GM21576 (cell line): Measurements from ENCODE around the gene ZNF578.
"Not testable (repeated sequence)": the region's sequence is repeated elsewhere in the genome, so short reads cannot be mapped to it uniquely, and the experiment has no call there.

Experiments used
- ATAC-seq: cut with Tn5 transposase; IDR thresholded peaks from one replicate; pipeline ENCODE4 v1.9.1; 2021; ENCODE audit warnings: mild to moderate bottlenecking, moderate library complexity; ENCODE audit not compliant: unreplicated experiment

The ZNF578 gene

GRCh38 chr19:52453324-52454094, at the start of gene ZNF578:
ZNF578 (plus strand) TSS chr19:52453553; CDS start chr19:52501846, 48,293 bp downstream.
- ATAC-seq, result no peak

GRCh38 chr19:52410276-52410675, 43.1 kb upstream of the ZNF578 start:
- no peak for ATAC-seq

GRCh38 chr19:52415711-52416110, 37.6 kb upstream of the ZNF578 start:
- no peak for ATAC-seq

DNA sequence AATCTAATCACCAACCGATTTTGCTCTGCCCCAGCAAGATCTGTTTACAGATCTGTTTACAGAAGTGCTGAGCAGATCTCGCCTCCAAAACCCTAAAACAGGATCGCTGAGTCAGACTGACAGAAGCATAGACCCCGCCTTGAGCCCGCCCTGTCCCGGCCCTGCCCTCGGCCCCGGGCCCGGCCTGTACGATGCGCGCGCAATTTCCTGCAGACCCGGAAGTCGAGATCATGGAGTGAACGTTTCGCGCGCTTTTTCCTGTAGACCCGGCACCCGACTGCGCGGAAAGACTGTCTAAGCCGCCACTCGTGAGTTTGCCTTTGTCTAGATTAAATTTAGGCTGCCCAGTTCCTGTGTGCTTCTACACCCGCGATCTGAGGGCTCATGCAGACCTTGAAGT, 24.4 kb upstream of the ZNF578 start, which contains the start of gene ZNF534:
Gene ZNF534 (plus strand): TSS at position 212 of the 400 bp plus-strand sequence. CDS start 2,327 bp downstream, outside the sequence.
- no peak for ATAC-seq

DNA sequence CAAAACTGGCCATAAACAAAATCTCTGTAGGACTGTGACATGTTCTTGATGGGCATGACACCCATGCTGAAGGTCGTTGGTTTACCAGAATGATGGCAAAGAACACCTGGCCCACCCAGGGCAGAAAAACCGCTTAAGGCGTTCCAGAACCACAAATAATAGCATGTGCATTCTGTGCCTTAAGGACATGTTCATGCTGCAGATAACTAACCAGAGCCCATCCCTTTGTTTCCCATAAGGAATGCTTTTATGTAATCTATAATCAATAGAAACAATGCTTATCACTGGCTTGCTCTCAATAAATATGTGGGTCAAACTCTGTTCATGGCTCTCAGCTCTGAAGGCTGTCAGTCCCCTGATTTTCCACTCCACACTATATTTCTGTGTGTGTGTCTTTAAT, 11.2 kb upstream of the ZNF578 start:
- ATAC-seq, result no peak

DNA sequence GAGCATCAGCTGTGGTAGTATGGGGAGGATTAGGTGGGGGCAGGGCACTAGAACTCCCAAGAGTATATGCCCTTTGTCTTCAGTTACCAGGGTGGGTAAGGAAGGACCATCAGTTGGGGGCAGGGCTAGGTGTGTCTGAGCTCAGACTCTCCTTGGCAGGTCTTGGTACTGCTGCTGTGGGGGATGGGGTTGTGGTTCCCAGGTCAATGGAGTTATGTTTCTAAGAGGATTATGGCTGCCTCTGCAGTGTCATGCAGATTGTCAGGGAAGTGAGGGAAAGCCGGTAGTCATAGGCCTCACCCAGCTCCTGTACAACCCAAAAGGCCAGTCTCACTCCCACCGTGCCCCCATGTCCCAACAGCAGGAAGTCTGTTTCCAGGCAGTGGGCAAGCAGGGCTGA, 8.8 kb upstream of the ZNF578 start:
- no peak for ATAC-seq

- no peak for ATAC-seq
Observed at GRCh38 chr19:52451241-52451640, 2.1 kb upstream of the ZNF578 start.

DNA sequence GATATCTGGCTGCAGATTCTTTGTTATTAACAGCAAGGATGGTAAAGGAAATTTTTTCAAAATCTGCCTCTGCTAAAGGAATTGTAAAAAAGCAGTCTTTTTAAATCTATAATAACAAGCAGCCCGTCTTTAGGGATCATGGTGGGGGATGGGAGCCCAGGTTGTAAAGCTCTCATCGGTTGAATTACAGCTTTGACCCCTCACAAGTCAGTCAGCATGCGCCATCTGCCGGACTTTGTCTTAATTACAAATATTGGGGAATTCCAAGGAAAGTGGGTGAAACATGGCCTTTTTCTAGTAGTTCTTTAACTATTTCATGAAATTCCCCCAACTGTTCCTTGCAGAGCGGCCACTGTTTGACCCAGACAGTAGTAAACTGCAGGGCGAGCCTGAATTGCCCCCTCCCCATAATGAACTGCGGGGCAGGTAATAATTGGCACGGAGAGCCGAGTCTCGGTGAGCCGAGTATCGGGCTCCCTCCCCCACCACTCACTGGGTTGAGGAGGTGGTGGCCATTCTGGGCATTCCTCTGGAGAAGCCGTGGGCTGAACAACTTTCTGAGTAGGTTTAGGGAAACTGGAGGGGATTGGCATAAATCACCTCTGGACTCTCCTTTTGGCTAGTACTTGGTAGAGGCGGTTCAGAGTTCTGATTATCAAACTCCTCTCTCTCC, 11.6 kb downstream of the ZNF578 start:
- no peak for ATAC-seq

DNA sequence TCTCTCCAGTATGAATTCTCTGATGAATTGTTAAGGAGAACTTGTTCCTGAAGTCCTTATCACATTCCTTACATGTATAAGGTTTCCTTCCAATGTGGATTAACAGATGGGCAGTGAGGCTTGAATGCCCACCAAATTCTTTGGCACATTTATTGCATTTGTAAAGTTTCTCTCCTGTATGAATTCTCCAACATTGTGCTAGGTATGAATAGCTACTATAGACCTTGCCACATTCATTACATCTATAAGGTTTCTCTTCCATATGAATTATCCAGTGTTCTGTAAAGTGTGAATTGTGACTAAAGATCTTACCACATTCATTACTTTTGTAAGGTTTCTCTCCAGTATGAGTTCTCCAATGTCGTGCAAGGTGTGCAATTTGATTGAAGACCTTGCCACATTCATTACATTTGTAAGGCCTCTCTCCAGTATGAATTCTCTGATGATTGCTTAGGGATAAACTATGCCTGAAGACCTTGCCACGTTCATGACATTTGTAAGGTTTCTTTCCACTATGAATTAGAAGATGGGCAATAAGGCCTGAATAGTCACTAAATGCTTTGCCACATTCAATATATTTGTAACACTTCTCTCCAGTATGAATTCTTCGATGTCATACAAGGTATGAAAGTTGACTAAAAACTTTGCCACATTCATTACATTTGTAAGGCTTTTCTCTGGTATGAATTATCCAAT, 20.4 kb downstream of the ZNF578 start:
- no peak for ATAC-seq

DNA sequence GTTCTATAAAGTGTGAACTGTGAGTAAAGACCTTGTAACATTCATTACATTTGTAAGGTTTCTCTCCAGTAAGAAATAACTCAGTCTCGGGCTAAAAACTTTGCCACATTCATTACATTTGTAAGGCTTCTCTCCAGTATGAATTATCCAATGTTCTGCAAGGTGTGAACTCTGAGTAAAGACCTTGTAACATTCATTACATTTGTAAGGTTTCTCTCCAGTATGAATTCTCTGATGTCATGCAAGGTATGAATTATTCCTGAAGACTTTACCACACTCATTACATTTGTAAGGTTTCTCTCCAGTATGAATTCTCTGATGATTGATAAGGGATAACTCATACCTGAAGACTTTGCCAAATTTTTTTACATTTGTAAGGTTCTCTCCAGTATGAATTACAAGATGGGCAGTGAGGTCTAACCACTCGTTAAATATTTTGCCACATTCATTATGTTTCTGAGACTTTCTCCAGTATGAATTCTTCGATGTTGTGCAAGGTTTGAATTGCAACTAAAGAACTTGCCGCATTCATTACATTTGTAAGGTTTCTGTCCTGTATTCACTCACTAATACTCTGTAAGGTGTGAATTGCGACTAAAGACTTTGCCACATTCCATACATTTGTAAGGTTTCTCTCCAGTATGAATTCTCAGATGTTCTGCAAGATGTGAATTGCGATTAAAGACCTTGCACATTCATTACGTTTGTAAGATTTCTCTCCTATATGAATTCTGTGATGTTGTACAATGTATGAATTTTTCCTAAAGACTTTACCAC, 21.2 kb downstream of the ZNF578 start:
- no peak for ATAC-seq

GRCh38 chr19:52484111-52484743, 30.9 kb downstream of the ZNF578 start:
- ATAC-seq, result not testable (repeated sequence)

- not testable (repeated sequence) for ATAC-seq
Observed at GRCh38 chr19:52485064-52485463, 31.7 kb downstream of the ZNF578 start.

DNA sequence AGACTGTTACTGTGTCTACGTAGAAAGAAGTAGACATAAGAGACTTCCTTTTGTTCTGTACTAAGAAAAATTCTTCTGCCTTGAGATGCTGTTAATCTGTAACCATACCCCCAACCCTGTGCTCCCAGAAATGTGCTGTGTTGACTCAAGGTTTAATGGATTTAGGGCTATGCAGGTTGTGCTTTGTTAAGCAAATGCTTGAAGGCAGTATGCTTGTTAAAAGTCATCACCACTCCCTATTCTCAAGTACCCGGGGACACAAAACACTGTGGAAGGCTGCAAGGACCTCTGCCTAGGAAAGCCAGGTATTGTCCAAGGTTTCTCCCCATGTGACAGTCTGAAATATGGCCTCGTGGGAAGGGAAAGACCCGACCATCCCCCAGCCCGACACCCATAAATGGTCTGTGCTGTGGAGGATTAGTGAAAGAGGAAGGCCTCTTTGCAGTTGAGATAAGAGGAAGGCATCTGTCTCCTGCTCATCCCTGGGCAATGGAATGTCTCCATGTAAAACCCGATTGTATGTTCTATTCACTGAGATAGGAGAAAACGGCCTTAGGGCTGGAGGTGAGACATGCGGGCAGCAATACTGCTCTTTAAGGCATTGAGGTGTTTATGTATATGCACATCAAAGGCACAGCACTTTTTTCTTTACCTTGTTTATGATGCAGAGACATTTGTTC, 32.3 kb downstream of the ZNF578 start:
- not testable (repeated sequence) for ATAC-seq

DNA sequence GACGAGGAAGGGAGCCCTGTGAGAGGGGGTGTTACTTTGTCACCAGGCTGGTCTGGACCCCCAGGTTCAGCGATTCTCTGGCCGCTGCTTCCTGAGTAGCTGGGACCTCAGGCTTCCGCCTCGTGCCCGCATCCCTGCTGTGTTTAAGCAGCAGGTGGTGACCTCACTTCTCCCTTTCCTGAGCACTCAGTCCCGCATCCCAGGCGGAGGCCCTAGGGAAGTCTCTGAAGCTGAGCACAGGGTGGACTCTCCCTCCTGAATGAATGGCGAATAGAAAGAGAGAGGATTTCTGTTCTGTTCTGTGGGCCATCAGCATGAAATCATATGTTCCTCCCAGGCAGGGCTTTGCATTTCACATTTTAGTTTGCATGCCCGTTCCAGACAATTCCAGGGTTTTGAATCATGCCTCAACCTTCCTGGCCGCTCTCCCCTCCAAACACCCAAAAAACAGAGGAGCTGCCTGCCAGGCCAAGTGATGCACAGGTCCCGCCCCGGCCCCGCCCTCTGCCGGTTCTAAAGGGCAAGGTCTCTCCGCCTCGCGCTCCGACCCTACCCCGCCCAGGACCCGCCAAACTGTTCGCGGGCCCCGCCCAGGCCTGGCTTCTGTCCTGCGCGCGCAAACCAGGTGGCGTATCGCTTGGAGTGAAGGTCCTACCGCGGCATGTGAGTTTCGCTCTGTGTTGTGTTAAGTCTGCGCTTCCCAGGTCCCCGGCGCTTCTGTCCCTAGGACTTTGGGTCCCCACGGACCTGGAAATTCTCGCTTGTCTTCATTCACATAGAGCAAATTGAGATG, 39.0 kb downstream of the ZNF578 start:
- no peak for ATAC-seq

DNA sequence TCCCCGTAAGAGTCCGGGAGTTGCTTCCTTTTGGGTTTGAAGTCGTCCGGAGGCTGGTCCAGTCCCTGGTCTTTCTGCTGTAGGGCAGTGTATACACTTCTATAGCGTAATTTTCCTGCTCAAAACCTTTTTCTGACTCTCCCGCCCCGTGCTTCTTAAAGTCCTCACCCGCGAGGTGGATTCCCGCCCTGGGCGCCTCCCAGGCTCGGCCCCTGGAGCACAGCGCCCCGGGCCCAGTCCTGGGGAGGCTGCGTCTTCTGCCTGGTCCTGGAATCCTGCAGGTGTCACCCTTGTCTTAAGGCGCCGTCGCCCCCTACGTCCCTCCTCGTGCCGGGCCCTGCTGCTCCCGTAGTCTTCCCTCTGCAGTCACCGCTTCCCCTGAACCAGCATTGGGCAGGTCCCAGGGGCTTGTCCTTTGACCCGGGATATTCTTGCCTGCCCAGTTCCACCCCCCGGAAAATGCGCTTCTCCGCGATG, 39.7 kb downstream of the ZNF578 start:
- no peak for ATAC-seq

- ATAC-seq, result no peak
Observed at GRCh38 chr19:52494518-52494917, 41.2 kb downstream of the ZNF578 start.

DNA sequence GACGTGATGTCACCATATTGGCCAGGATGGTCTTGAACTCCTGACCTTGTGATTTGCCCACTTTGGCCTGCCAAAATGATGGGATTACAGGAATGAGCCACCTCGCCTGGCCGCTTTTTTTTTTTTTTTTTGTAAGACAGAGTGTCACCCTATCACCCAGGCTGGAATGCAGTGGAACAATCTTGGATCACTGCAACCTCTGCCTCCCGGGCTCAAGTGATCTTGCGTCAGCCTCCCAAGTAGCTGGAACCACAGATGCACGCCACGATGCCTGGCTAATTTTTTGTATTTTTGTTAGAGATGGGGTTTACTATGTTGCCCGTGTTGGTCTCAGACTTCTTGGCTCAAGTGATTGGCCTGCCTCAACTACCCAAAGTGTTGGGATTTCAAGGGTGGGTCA, 45.2 kb downstream of the ZNF578 start:
- ATAC-seq, result no peak

- ATAC-seq, result not testable (repeated sequence)
Observed at GRCh38 chr19:52500474-52500873, 47.1 kb downstream of the ZNF578 start.

- not testable (repeated sequence) for ATAC-seq
Observed at GRCh38 chr19:52500991-52501390, 47.6 kb downstream of the ZNF578 start.
